GM18526 (cell line): Measurements from ENCODE around the gene PAN2.

Source experiments
- POLR2A ChIP-seq: IDR thresholded peaks from 3 replicates; pipeline ENCODE4 v1.6.1; 2011; ENCODE audit not compliant: insufficient read length; ENCODE audit errors: extremely low read depth

PAN2 gene

DNA sequence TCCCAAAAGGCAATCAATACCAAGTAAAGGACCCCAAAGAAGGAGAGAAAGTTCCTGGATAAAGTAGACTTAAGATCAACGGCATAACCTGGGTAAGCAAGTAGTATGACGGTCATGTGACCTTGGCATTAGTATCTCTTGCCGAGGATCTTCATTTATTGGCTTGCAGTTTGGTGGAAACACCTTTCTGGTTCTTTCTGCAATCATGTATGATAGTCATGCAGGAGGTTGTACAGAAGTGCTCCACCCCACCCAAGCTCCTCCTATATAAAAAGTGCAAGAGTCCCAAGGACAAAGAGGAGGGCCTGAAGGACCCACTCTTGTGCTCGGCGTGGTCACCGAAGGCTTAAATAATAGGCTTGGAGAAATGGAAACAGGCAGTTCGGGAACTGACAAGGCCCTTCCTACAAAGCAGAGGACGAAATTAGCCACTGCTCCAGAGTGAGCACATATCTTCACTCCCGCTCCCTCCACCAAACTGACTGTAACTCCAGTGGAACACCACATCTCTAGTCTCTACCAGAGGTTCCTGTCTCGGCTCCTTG, 34.4 kb downstream of the PAN2 start:
- no peak for TF ChIP-seq POLR2A

- TF ChIP-seq POLR2A = no peak
These were observed 35.0 kb downstream of the PAN2 start for GRCh38 chr12:56298828-56299227.

DNA sequence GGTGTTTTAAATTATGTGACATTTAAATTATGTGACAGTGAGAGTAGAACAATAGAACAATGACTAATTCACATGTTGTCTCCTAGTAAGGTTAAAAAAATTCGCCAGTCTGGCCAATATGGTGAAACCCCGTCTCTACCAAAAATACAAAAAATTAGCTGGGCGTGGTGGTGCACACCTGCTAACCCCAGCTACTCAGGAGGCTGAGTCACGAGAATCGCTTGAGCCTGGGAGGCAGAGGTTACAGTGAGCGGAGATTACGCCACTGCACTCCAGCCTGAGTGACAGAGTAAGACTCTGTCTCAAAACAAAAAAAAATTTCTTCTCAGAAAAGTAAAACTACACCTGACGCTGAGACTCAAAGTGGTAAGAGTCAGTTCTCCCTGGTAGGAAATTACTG, 36.4 kb downstream of the PAN2 start:
- no peak for TF ChIP-seq POLR2A

- TF ChIP-seq POLR2A = no peak
These were observed 37.5 kb downstream of the PAN2 start for GRCh38 chr12:56296295-56296694.

GRCh38 chr12:56293795-56294194, 40.0 kb downstream of the PAN2 start:
- TF ChIP-seq POLR2A = no peak

- TF ChIP-seq POLR2A = no peak
These were observed 45.0 kb downstream of the PAN2 start for GRCh38 chr12:56288705-56289387.

DNA sequence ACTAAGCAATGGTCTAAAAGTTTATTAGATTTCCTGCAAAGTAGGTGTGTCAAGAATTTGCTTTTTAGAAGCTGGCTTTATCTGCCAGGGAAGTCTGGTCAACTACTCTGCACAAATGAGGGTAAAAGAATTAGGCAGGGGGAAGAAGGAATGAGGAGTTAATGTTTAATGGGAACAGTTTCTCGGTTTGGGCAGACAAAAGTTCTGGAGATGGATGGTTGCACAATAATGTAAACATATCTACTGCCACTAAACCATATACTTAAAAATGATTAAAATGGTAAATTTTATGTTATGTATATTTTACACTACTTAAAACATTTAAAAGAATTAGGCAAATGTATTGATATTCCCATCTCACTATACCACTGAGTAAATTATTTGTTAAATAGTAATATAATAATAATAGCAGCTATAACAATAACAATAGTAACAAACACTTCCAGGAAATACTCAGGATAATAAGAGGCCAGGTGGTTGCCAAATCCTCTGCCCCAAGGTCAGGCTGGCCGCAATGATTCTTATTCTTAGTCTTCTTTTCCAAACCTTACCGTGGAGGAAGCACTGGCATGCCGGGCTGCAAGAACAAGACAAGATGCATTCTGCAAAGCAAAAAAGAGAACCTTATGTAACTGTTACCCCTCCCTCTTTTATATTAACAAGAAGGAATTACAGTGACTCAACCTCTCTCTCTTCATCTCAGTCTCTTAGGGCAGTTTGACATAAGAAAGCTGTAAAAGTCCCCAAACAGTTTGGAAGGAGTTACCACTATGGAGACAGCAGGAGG, 47.6 kb downstream of the PAN2 start:
- TF ChIP-seq POLR2A = no peak

- TF ChIP-seq POLR2A = no peak
These were observed 51.2 kb downstream of the PAN2 start for GRCh38 chr12:56282579-56282978.

DNA sequence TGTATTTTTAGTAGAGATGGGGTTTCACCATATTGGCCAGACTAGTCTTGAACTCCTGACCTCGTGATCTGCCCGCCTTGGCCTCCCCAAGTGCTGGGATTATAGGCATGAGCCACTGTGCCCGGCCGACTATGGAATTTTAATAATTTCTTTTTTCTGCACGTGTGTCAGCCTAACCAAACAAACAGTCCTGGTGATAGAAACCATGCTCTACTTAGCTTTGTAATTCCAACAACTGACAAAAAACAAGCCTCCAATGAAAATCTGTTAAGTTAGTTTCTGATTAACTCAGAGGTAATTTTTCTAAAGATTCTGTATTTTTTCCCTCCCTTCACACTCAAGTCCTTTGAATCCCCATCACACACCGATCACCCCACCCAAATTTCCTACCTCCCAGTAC, 51.8 kb downstream of the PAN2 start:
- no peak for TF ChIP-seq POLR2A

- no peak for TF ChIP-seq POLR2A
These were observed 53.0 kb downstream of the PAN2 start for GRCh38 chr12:56280849-56281248.

- no peak for TF ChIP-seq POLR2A
These were observed 54.9 kb downstream of the PAN2 start for GRCh38 chr12:56278905-56279304.

DNA sequence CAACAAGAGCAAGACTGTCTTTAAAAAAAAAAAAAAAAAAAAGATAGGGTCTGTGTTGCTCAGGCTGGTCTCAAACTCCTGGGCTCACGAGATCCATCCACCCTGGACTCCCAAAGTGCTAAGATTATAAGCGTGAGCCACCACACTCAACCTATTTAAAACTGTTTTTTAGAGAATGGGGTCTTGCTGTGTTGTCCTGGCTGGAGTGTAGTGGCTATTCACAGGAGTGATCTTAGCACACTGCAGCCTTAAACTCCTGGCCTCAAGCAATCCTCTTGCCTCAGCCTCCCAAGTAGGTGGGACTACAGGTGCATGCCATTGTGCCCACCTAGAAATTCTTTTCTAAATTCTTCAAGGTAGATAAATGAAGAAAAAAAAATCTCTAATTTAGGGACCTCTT, 59.5 kb downstream of the PAN2 start:
- no peak for TF ChIP-seq POLR2A

DNA sequence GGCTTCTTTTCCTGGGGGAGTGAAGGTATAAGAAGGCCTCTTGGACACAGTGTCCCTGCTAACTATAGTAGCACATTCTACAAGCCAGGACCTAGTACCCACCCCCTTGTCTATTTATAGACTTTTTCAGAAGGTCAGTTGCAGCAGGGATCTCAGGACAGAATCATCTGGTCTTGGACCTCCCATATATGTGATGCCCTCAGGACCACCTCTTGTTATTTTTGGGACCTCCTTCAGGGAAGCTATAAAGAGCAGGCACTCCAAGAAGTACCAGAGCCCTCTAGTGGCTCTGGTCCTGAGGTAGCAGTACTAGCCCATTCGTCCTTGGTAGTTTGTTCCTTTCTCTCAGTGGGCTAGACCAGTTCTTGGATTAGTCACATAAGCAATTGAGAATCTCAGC, 62.8 kb downstream of the PAN2 start:
- TF ChIP-seq POLR2A = no peak

DNA sequence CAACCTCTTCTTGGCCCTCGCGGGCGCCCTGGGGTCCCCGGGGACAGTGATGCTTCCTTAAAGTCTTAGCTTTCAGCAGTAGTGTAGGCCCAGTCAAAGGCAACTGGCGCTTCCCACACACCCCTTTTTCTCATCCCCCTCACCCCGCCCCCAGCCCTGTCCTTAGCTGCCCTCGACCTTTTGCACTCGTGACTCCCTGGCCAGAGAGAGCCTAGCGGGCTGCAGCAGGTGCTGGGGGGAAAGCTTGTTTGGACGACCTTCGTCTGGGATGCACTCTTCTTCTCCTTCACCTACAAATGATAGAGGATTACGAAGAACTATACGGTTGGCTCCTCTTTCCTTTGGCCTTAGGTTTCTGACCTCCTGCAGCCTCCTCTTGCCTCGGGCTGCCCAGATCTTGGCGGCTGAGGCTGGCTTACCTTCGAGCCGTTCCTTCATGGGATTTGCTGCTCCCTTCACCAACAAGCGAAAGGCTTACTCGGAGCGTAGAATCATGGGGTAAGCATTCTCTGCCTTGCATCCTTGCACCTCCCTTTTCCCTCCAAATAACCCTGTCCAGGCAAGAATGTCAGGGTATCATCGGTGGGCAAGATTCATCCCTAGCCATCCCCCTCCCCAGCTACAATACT, 66.2 kb downstream of the PAN2 start:
- TF ChIP-seq POLR2A = no peak

- TF ChIP-seq POLR2A = peak; percentile 87
These were observed 66.9 kb downstream of the PAN2 start, which contains the start of gene COQ10A for GRCh38 chr12:56266693-56267442. Gene COQ10A, plus strand, starts transcription at chr12:56266942. Its CDS starts 177 bp downstream, at chr12:56267119.
